Stimulated activated naive CD8-positive, alpha-beta T cell treated with anti-CD3 and anti-CD28 coated beads, Interleukin-15, Interleukin-2, amounts not matched to agents 100 ng/mL and 50 ng/mL, for 24 hours (primary cell): ENCODE results near the gene TRRAP.

Experiments used
- H3K27ac Mint-ChIP-seq: one replicate; pipeline ENCODE4 v1.8.0; 2021; ENCODE audit warnings: mild to moderate bottlenecking, mixed read lengths
- H3K27me3 Mint-ChIP-seq: one replicate; pipeline ENCODE4 v1.8.0; 2021; ENCODE audit warnings: mixed read lengths
- H3K36me3 Mint-ChIP-seq: one replicate; pipeline ENCODE4 v1.8.0; 2021; ENCODE audit warnings: low read depth, mixed read lengths
- H3K4me1 Mint-ChIP-seq: one replicate; pipeline ENCODE4 v1.8.0; 2021; ENCODE audit warnings: low read depth, mixed read lengths
- H3K4me3 Mint-ChIP-seq: one replicate; pipeline ENCODE4 v1.8.0; 2021; ENCODE audit warnings: mild to moderate bottlenecking, mixed read lengths
- H3K9me3 Mint-ChIP-seq: one replicate; pipeline ENCODE4 v1.8.0; 2021; ENCODE audit warnings: mixed read lengths

Gene TRRAP

DNA sequence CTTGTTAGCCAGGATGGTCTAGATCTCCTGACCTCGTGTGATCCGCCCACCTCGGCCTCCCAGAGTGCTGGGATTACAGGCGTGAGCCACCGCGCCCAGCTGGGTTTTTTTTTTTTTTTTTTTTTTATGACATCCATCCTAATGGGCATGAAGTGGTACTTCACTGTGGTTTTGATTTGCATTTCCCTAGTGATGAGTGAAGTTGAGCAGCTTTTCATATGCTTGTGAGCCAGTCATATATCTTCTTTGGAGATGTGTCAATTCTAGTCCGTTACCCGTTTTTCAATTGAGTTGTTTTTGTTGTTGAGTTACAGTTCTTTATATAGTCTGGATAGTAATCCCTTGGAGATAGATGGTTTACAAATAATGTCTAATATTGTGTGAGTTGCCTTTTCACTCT lies 137.9 kb downstream of the TRRAP start:
- no peaks in the 10 kb centered on the region for H3K27me3 Mint-ChIP-seq
- H3K9me3 Mint-ChIP-seq, result no peaks in the 10 kb centered on the region
- H3K4me3 Mint-ChIP-seq, result no peak overlapping the region
- H3K27ac Mint-ChIP-seq, result no peak overlapping the region
- peaks cover 15% of the 10 kb centered on the region for H3K4me1 Mint-ChIP-seq
- peaks cover 82% of the 10 kb centered on the region for H3K36me3 Mint-ChIP-seq

DNA sequence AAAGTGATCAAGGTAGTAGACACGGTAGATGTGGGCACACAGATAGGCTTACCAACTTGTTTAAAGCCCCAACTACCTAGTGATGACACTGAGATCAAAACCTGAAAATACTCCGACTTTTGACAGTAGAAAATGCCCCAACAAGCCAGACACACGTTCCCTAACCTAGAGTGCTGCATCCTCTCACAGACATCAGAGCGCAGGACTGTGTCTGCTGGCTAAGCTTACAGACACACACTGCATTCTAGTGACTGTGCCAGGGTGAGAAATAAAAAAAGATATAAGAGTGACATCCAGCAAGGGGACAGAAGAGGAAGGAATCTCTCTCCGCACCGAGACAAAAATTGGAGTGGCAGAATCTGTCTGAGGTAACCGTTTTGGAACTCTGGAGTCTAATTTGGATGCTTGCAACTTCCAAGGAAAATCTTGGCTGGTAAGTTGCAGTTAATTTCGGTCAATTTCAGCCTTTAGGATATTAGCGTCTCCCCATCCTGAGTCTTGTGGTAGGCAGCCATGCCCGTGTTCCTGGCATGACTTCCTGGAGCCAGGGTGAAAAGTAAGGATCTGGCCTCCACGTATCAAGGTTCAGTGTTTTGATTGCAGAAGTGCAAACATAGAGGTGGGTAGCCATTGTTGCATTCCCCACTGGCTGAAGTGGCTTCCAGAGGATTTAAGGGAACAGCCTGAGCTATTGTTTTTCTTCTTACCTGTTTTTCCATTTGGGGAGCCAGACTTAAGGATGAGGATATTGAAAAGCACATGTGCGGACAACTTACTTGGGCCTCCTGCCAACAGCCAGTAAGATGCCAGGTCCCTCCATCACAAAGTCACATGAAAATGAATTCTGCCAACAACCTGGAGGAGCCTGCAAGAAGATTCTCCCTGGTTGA lies 141.4 kb downstream of the TRRAP start:
- H3K9me3 Mint-ChIP-seq, result no peaks in the 10 kb centered on the region
- peaks cover 15% of the 10 kb centered on the region for H3K4me1 Mint-ChIP-seq
- no peak overlapping the region for H3K27ac Mint-ChIP-seq
- no peaks in the 10 kb centered on the region for H3K27me3 Mint-ChIP-seq
- no peak overlapping the region for H3K4me3 Mint-ChIP-seq
- H3K36me3 Mint-ChIP-seq, result peaks cover 67% of the 10 kb centered on the region

DNA sequence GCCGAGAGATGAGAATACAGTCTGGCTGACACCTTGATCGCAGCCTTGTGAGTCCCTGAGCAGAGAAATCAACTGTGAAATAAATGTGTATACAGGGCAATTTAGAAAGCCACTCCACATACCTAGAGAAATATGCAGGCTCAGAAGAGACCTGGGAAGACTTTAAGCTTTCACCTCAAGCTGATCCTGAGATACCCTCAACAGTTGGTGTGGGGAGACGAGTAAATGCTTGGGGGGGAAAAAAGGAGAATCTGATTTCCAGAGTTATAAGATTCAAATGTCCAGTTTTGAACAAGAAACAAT lies 142.0 kb downstream of the TRRAP start:
- Mint-ChIP-seq H3K27me3 (no peaks in the 10 kb centered on the region), H3K36me3 (peaks cover 61% of the 10 kb centered on the region), H3K27ac (no peak overlapping the region), H3K9me3 (no peaks in the 10 kb centered on the region), H3K4me3 (no peak overlapping the region), H3K4me1 (peaks cover 15% of the 10 kb centered on the region)

DNA sequence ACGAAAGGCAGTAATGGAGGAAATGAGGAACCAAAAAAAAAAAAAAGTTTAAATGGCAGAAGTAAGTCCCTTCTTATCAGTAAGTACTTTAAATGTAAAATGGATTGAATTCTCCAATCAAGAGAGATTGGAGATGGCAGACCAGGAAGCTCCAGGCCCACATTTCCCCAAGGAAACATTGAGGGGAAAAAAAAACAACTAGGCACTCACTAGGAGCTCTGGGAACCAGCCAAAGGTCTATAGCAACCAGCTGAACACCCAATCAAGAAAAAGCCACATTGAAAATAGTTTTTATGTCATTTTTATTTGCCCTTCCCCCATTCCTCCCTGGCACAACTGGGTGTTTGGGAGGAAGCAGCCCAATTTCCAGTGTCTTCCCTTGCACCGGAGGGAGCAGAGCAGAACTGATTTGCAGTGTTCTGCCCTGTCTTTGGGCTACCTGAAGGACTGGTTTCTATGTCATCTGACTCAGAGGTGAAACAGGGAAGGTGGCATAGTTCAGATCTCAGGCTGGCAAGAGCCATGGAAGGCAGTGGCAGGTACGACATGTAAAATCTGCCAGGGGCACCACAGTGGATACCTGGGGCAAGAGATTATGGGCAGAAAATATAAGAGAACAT lies 143.7 kb downstream of the TRRAP start:
- peaks cover 49% of the 10 kb centered on the region for H3K36me3 Mint-ChIP-seq
- H3K4me1 Mint-ChIP-seq, result peaks cover 7% of the 10 kb centered on the region
- H3K27me3 Mint-ChIP-seq, result no peaks in the 10 kb centered on the region
- no peak overlapping the region for H3K27ac Mint-ChIP-seq
- H3K4me3 Mint-ChIP-seq, result no peak overlapping the region
- H3K9me3 Mint-ChIP-seq, result no peaks in the 10 kb centered on the region

DNA sequence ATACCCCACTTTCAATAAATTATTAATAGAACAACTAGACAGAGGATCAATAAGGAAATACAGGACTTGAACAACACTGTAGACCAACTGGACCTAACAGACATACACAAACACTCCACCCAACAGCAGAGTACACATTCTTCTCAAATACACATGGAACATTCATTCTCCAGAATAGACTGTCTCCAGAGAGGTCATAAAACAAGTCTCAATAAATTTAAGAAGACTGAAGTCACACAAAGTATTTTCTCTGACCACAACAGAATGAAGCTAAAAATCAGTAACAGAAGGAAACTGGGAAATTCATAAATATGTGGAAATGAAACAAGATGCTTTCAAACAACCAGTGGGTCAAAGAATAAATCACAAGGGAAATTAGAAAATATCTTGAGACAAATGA lies 145.7 kb downstream of the TRRAP start:
- Mint-ChIP-seq H3K27me3 (no peaks in the 10 kb centered on the region), H3K4me3 (no peak overlapping the region), H3K4me1 (no peaks in the 10 kb centered on the region), H3K36me3 (peaks cover 54% of the 10 kb centered on the region), H3K27ac (no peak overlapping the region), H3K9me3 (no peaks in the 10 kb centered on the region)

DNA sequence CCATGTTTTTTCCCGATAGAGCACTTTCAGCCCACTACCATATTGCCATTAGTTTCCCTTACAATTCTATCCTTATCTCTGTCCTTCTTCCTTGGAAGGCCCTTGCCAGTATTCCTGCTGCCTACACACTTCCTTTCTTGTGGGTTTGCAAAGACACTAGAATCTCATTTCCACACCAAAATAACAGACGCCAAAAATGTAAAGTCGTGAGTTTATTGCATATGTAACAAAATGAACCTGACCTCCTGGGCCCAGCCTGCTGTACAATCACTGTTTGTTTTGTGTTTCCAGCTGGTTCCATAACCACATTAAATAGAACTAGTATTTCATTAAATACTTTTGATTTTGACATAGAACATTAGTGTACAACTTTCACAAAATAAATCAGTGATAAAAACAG lies 148.9 kb downstream of the TRRAP start:
- H3K9me3 Mint-ChIP-seq, result no peaks in the 10 kb centered on the region
- H3K4me3 Mint-ChIP-seq, result no peak overlapping the region
- peaks cover 53% of the 10 kb centered on the region for H3K36me3 Mint-ChIP-seq
- peak overlapping the region; percentile 69 for H3K27ac Mint-ChIP-seq
- no peaks in the 10 kb centered on the region for H3K4me1 Mint-ChIP-seq
- H3K27me3 Mint-ChIP-seq, result no peaks in the 10 kb centered on the region

DNA sequence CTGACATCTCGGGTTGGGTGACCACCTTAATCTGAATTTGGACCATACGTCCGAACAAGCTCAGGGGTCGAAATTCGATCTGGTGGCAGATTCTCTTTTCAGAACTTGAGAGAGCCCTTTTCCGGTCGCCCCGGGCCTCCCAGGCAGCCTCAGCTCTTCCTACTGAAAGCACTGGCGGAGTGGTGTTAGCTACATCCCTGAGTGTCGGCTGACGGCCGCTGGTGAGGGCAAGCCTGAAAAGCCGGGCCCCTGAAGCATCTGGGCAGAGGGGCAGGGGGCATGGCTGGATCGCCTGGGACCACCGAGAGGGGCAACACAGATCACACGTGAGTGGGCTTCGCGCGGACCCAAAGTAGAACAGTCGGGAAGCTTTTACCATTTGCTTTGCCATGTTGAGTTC lies 149.5 kb downstream of the TRRAP start:
- no peaks in the 10 kb centered on the region for H3K9me3 Mint-ChIP-seq
- no peaks in the 10 kb centered on the region for H3K4me1 Mint-ChIP-seq
- H3K27ac Mint-ChIP-seq, result no peak overlapping the region
- peaks cover 56% of the 10 kb centered on the region for H3K36me3 Mint-ChIP-seq
- no peak overlapping the region for H3K4me3 Mint-ChIP-seq
- H3K27me3 Mint-ChIP-seq, result no peaks in the 10 kb centered on the region

DNA sequence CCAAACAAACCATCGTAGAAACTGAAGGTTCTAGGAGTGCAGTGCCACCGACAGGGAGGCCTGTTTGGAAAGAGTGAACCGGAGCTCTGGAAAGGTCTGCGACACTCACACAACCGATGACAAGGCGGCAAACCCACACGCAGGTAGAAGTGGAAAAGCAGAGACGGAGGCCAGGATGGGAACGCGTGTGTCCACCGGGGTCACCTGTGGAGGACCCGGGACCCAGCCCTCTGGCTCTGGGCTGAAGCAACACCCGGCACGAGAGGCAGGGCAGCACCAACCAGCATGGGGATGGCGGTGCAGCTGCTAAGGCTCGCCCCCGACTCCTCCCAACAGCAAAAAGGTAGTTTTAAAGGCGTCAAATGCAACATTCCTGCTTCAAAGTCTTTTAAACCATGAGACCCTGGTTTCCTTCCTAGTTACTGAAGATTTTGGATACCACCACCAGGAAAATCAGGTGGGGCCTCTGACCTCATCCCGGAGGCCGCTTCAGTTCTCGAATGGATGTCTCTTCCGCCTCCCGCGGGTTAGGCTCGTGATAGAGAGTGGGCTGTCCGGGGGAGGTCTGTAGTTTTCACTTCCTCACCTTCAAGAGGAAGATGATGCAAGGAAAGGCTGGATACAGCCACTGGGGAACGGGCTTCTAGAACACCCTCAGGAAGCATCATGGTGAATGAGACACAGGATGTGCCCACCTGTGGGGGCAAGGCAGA lies 150.1 kb downstream of the TRRAP start:
- no peak overlapping the region for H3K4me3 Mint-ChIP-seq
- no peaks in the 10 kb centered on the region for H3K27me3 Mint-ChIP-seq
- no peaks in the 10 kb centered on the region for H3K9me3 Mint-ChIP-seq
- H3K36me3 Mint-ChIP-seq, result peaks cover 52% of the 10 kb centered on the region
- no peak overlapping the region for H3K27ac Mint-ChIP-seq
- H3K4me1 Mint-ChIP-seq, result no peaks in the 10 kb centered on the region

DNA sequence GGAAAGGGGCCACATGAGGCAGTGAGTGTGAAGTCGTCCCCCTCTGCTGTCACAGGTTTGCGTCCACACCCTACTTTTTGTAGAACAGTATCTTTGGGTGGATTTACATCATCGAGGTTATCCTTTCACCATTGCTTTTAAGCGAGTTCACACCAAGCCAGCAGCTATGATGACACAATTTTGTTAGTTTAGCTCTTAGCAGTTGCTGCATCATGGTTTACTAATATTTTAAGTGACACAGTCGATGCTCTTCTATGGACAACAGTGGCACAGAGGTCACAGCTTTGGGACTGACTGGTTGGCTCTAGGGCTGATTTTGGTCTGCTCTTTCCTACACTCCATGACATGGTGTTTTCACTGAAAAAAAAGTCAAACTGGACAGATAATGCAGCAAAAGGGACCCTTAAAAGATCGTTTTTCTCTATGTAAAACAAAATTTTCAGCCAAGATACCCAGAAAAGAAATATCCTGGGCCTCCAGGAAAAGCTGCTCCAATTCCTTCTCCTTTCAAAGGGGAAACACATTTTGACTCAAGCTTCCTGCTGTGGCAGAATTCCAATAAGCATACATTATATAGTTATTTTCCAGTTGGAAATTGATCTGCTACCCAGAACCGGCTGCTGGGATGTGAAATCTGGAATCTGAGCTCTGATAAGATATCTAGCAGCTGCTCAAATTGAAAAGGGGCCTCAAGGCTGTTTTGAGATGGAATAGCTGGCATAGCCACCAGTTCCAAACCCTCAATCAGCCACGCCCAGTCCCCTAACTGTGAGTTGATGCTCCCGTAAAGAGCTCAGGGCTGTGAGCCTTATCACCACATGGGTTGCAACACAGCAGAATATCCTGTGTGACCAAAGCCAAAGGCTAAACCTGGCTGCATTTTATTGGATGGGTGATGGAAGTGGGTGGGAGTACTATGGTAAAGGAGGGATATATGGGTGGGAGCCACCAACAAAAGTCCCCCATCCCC lies 151.4 kb downstream of the TRRAP start:
- Mint-ChIP-seq H3K4me1 (no peaks in the 10 kb centered on the region), H3K27me3 (no peaks in the 10 kb centered on the region), H3K27ac (peak overlapping the region; percentile 58), H3K36me3 (peaks cover 55% of the 10 kb centered on the region), H3K9me3 (no peaks in the 10 kb centered on the region), H3K4me3 (no peak overlapping the region)

DNA sequence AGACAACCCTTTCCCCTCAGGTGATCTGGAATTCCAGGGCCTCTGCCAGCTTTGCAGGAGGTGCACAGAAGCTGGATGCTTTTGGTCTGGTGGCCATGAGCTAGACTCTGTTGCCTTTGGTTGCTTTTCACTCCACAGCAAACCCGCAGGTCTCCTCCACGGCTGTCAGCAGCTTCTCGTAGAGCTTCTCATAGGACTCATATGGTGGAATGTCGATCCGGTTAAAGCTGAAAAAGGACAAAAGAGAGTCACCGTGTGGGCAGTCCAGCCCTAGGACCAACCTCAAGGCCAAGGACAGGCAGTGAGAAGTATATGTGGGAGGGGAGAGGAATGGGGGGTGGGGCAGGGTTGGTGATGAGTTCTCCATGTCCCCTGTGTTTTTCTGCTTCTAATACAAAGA lies 152.1 kb downstream of the TRRAP start:
- Mint-ChIP-seq H3K9me3 (no peaks in the 10 kb centered on the region), H3K4me3 (no peak overlapping the region), H3K4me1 (no peaks in the 10 kb centered on the region), H3K27ac (peak overlapping the region; percentile 52), H3K27me3 (no peaks in the 10 kb centered on the region), H3K36me3 (peaks cover 60% of the 10 kb centered on the region)

DNA sequence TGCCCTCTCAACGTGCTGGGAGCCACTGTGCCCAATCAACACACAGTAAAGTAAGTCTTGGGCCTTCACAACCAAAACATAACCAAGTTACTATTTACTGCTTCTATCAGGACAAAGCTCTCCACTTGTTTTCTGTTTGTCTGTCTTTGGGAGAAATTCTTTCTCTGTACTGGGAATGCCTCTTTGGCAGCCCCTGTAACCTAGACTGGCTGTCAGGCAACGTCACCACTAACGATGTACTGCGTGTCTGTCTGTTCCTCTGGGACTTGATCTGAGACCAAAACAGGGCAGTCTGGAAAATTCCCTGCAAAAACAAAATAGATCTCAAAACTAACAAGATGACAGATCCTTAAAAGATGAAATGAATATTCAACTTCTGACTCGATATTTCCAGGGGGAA lies 152.6 kb downstream of the TRRAP start:
- no peaks in the 10 kb centered on the region for H3K27me3 Mint-ChIP-seq
- no peaks in the 10 kb centered on the region for H3K4me1 Mint-ChIP-seq
- peaks cover 61% of the 10 kb centered on the region for H3K36me3 Mint-ChIP-seq
- H3K27ac Mint-ChIP-seq, result peak overlapping the region; percentile 52
- H3K9me3 Mint-ChIP-seq, result no peaks in the 10 kb centered on the region
- H3K4me3 Mint-ChIP-seq, result no peak overlapping the region

DNA sequence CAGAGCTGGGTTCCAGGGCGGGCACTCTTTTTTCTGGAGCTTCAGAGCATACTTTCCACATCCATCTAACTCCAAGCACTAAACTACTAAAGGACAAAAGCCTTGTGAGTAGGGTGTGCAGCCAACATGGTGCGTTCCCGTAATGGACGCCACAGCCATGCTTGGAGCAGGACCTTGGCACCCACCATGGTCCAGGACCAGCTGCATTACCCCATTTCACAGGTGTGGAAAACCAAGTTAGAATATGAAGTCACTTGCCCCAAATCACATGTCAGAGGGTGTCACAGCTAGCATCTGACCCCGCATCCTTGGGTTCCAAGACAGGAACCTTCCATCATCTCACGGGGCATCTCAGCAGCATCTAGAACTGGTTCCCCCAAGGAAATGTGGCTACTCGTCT lies 153.2 kb downstream of the TRRAP start:
- Mint-ChIP-seq H3K4me1 (no peaks in the 10 kb centered on the region), H3K9me3 (no peaks in the 10 kb centered on the region), H3K4me3 (no peak overlapping the region), H3K27me3 (no peaks in the 10 kb centered on the region), H3K27ac (no peak overlapping the region), H3K36me3 (peaks cover 64% of the 10 kb centered on the region)

DNA sequence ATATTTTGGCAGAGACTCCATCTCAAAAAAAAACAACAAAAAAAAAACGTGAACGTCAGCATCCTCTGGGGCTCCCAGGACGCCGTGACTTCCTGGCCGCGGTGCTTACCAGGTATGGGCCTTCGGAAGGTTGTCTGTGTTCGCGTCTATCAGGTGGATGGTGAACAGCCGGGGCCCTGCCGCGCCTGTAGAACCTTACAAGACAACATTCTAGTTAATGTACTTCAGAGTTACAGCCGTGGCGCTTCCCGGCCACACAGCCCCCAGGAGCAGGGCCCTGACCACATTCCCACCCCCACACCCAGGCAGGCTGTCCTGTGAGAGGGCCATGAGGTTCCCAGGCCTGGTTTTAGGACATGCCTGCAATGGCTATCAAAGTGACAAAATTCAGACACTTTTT lies 154.6 kb downstream of the TRRAP start:
- Mint-ChIP-seq H3K27me3 (no peaks in the 10 kb centered on the region), H3K4me1 (no peaks in the 10 kb centered on the region), H3K27ac (no peak overlapping the region), H3K4me3 (no peak overlapping the region), H3K36me3 (peaks cover 67% of the 10 kb centered on the region), H3K9me3 (no peaks in the 10 kb centered on the region)

DNA sequence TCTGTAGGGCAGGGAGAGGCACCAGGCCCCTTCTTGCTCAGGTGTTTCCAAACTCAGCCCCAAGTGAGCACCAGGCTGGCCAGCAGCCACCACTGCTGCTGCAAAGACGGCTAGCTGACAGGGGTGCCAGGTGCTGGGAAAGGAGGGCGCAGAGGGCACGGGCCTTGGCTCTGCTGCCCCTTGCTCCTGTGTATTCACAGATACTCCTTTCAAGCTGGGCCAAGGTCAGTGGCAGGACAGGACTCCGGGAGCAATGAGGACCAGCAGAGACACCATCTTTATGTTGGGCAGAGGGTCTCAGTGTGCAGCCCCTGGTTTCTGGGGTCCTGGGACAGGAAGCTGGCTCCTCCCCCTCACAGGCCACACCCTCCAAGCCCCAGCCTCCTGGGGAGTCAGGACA lies 155.4 kb downstream of the TRRAP start:
- Mint-ChIP-seq H3K9me3 (no peaks in the 10 kb centered on the region), H3K27me3 (no peaks in the 10 kb centered on the region), H3K27ac (no peak overlapping the region), H3K4me1 (no peaks in the 10 kb centered on the region), H3K36me3 (peaks cover 67% of the 10 kb centered on the region), H3K4me3 (no peak overlapping the region)
